Central memory CD8-positive, alpha-beta T cell (primary cell): Measurements from ENCODE around the gene OR10A3.

Experiments
- ATAC-seq: fragments of 150-1000 bp; cut with Tn5 transposase; replicated peaks from 2 replicates; pipeline ENCODE4 v1.10.0; 2022; ENCODE audit warnings: mild to moderate bottlenecking, moderate FRiP score, moderate number of reproducible peaks; ENCODE audit not compliant: poor library complexity, severe bottlenecking; ENCODE audit errors: extremely low read depth
- DNase-seq, 2 donors: peaks; one replicate each; pipeline ENCODE4 v3.0.0; 2021; ENCODE audit warnings: low spot score in 2 of 2
- H3K27ac Mint-ChIP-seq: one replicate; pipeline ENCODE4 v1.8.0; 2022; ENCODE audit warnings: low read depth, mild to moderate bottlenecking, moderate library complexity, mixed read lengths
- H3K27me3 Mint-ChIP-seq: one replicate; pipeline ENCODE4 v1.8.0; 2022; ENCODE audit warnings: mixed read lengths
- H3K36me3 Mint-ChIP-seq: one replicate; pipeline ENCODE4 v1.8.0; 2022; ENCODE audit warnings: mild to moderate bottlenecking, moderate library complexity, mixed read lengths; ENCODE audit not compliant: insufficient read depth
- H3K4me1 Mint-ChIP-seq: one replicate; pipeline ENCODE4 v1.8.0; 2022; ENCODE audit warnings: mixed read lengths
- H3K4me3 Mint-ChIP-seq: one replicate; pipeline ENCODE4 v1.8.0; 2022; ENCODE audit warnings: mild to moderate bottlenecking, moderate library complexity, mixed read lengths
- H3K9me3 Mint-ChIP-seq: one replicate; pipeline ENCODE4 v1.8.0; 2022; ENCODE audit warnings: mixed read lengths

OR10A3 gene

DNA sequence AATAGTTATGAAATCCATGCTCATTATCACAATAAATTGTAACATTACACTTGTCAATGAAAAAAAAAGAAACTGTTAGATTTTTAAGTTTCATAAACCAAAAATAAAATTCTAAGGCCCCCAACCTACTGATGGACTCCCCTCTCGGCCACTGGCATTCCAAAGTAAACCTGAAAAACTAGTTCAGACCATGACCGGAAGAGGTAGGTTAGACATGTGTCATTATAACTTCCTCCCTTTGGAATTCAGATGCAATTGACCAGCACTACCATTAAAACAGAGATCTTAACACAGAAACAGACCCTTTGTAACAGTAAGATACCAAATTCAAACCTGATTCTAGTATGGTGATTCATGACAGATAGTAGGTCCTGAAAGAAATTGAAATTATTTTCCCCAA, 23.4 kb downstream of the OR10A3 start:
- ATAC-seq (no peak), DNase-seq (no peak)
- H3K4me3 Mint-ChIP-seq = no peak overlapping the region
- H3K27ac Mint-ChIP-seq = no peak overlapping the region
- no peaks in the 10 kb centered on the region for H3K4me1 Mint-ChIP-seq
- peaks cover 39% of the 10 kb centered on the region for H3K27me3 Mint-ChIP-seq
- H3K9me3 Mint-ChIP-seq = no peaks in the 10 kb centered on the region
- no peaks in the 10 kb centered on the region for H3K36me3 Mint-ChIP-seq

DNA sequence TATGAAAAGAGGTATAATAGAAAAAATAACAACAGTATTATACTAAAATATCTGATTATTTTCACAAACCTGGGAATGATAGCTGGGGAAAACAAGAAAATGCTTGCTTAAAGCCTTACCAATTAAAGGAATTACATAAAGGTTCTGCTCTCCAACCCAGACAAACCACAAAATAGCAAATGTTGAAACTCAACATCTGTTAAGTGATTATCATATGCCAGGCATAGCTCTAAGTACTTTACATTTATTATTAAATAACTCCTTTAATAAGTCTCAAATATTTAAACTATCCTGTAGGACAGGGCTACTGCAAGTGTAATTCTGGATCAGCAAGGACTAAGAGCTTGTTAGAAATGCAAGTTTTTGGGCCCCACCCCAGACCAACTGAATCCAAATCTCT, 30.5 kb downstream of the OR10A3 start:
- Mint-ChIP-seq H3K27ac (no peak overlapping the region), H3K4me3 (no peak overlapping the region), H3K27me3 (peaks cover 64% of the 10 kb centered on the region), H3K4me1 (no peaks in the 10 kb centered on the region), H3K36me3 (no peaks in the 10 kb centered on the region), H3K9me3 (no peaks in the 10 kb centered on the region)
- no peak for DNase-seq
- ATAC-seq = no peak

DNA sequence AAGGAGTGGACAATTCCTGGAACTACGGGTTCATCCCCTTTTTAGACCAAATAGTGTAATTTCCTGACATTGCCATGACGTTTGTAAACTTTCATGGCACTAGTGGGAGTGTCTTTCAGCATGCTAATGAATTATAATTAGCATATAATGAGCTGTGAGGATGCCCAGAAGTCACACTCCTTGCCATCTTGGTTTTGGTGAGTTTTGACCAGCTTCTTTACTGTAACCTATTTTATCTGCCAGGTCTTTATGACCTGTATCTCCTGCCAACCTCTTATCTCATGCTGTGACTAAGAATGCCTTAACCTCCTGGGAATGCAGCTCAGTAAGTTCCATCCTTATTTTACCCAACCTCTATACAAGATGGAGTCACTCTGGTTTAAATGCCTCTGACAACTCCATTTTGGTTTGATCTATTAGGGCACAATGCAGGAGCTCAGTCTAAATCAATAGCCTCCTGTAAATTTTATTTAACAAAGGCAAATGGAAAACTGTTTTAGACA, 31.2 kb downstream of the OR10A3 start:
- no peak for DNase-seq
- Mint-ChIP-seq H3K27me3 (peaks cover 69% of the 10 kb centered on the region), H3K4me3 (no peak overlapping the region), H3K36me3 (no peaks in the 10 kb centered on the region), H3K27ac (no peak overlapping the region), H3K4me1 (no peaks in the 10 kb centered on the region), H3K9me3 (no peaks in the 10 kb centered on the region)
- ATAC-seq = no peak

DNA sequence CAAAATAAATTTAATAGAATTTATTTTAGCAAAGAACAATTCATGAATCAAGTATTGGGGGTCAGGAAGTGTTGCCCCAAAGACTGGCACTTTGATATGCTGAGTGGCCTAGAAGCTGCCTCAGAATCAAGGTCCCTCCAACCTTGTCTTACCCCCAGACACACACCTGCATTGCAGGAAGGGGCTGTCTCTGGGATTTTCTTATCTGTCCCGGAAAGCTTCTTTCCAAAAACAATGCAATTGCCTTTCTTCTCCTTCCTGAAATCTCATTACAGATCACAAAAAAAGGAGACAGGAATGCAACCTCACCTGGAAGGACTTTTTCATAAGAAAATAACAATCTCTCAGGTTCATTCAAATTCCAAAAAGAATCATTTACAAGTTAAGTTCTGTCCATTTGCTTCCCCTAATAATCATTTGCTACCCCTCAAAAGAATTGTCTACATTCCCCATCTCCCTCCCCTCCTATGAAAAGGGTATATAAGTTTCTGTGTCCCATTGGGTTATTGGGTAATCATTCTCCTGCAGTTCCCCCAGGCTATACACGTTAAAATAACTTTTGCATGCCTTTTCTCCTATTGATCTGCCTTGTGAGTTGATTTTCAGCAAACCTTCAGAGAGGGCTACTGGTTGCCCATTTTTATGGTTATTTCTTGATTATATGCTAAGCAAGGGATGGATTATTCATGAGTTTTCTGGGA, 31.8 kb downstream of the OR10A3 start:
- H3K36me3 Mint-ChIP-seq = no peaks in the 10 kb centered on the region
- no peaks in the 10 kb centered on the region for H3K4me1 Mint-ChIP-seq
- no peaks in the 10 kb centered on the region for H3K9me3 Mint-ChIP-seq
- no peak for ATAC-seq
- no peak for DNase-seq
- peaks cover 68% of the 10 kb centered on the region for H3K27me3 Mint-ChIP-seq
- no peak overlapping the region for H3K4me3 Mint-ChIP-seq
- no peak overlapping the region for H3K27ac Mint-ChIP-seq

DNA sequence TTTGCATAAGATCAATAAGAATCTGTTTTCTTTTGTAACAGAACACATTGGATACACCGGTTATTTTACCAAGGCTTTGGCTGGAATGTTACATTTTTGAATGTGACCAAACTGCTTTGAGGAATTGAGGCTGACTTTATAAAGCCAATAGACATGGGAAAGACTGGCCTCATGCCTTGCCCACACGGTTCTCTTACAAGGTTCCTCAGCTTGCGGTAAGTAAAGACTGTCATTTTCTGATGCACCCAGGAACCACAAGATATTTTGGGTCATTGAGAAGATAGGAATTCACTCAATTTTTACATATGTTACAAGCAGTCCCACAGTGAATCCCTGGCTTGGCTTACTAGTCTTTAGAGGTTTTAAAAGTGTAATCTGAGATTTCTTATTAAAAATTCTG, 34.4 kb downstream of the OR10A3 start:
- DNase-seq (no peak), ATAC-seq (no peak)
- Mint-ChIP-seq H3K9me3 (no peaks in the 10 kb centered on the region), H3K27ac (no peak overlapping the region), H3K36me3 (no peaks in the 10 kb centered on the region), H3K27me3 (peaks cover 76% of the 10 kb centered on the region), H3K4me1 (no peaks in the 10 kb centered on the region), H3K4me3 (no peak overlapping the region)

DNA sequence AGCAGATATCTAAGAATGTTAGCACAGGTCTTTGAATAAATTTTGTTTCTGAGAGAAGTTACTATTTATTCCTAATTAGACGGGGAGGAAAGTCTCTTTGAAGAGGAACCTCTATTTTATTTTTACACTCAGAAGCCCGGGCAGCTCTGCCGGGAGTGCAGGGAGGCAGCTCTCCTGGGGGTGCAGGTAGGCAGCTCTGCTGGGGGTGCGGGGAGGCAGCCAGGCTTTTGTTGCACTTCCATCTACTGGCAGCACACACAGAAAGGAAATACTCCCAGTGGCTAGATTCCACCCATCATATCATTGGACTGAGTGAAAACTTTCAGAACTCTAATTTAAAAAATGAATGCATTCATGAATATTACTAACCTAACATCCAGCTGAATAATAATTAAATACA, 35.0 kb downstream of the OR10A3 start:
- peaks cover 76% of the 10 kb centered on the region for H3K27me3 Mint-ChIP-seq

DNA sequence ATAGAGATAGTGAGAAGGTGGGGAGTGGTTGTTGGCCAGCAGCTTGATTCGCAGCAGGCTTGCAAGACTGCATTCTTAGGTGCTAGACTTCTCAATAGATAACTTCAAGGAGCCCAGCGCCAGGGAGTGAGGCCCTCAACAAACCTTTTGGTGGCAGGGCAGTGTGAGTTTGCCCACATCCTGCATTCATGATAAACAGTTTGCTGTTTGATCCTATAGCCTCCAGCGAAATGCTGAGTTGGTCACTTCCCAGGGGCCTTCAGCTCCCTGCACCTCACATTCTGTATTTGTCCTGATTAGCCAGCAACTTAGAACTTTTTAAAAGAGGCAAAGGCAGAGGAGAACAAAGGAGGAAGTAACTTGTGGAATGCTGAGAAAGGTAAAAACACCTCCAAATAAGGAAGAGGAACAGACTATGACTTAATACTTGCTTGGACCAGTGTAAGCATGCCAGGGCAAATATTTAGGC, 35.5 kb downstream of the OR10A3 start:
- Mint-ChIP-seq H3K36me3 (no peaks in the 10 kb centered on the region), H3K4me3 (no peak overlapping the region), H3K27me3 (peaks cover 79% of the 10 kb centered on the region), H3K9me3 (no peaks in the 10 kb centered on the region), H3K4me1 (no peaks in the 10 kb centered on the region), H3K27ac (no peak overlapping the region)
- DNase-seq (no peak), ATAC-seq (no peak)

More for the DNA sequence above, 35.0 kb downstream of the OR10A3 start:
- no peaks in the 10 kb centered on the region for H3K9me3 Mint-ChIP-seq
- no peaks in the 10 kb centered on the region for H3K4me1 Mint-ChIP-seq
- ATAC-seq (no peak), DNase-seq (no peak)
- no peak overlapping the region for H3K4me3 Mint-ChIP-seq
- no peak overlapping the region for H3K27ac Mint-ChIP-seq
- no peaks in the 10 kb centered on the region for H3K36me3 Mint-ChIP-seq

DNA sequence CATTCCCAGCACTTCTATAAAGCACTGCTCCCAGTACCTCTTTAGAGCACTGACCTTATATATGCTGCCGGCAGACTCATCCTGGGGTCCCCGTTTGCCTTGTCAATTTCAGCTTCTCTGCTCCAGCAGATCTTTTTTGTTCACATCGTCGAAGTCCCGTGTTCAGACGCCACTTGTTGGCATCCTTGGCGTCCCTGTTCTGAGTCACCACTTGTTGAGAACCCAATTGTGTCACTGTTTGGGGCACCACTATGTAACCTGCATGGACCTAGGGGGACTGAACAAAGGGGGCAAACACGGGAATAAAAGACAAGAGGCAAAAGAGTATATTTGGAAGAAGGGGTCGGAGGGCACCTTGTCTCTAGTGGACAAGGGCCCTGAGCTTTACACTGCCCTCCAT, 36.0 kb downstream of the OR10A3 start:
- no peaks in the 10 kb centered on the region for H3K4me1 Mint-ChIP-seq
- no peak for DNase-seq
- H3K27ac Mint-ChIP-seq = no peak overlapping the region
- peaks cover 76% of the 10 kb centered on the region for H3K27me3 Mint-ChIP-seq
- no peak for ATAC-seq
- no peaks in the 10 kb centered on the region for H3K36me3 Mint-ChIP-seq
- no peak overlapping the region for H3K4me3 Mint-ChIP-seq
- H3K9me3 Mint-ChIP-seq = no peaks in the 10 kb centered on the region

DNA sequence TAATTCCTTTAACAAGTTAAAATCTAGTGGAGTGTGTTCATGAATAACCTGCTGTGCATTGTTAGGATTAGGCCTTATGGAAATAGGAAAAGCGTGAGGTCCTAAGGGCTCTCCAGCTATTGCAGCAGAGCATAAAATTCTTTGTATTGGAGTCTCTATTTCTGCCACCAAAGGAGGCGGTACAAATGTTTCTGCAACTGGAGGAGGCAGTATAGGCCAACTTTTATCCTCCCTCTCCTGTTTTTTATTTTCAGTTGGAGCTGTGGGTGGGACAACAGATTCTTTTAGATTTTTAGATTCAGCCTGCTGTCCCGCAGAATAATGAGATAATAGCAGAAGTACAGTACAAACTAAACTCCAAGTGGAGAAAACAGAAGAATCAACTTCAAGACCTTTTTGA, 36.6 kb downstream of the OR10A3 start:
- H3K4me3 Mint-ChIP-seq = no peak overlapping the region
- no peak for DNase-seq

DNA sequence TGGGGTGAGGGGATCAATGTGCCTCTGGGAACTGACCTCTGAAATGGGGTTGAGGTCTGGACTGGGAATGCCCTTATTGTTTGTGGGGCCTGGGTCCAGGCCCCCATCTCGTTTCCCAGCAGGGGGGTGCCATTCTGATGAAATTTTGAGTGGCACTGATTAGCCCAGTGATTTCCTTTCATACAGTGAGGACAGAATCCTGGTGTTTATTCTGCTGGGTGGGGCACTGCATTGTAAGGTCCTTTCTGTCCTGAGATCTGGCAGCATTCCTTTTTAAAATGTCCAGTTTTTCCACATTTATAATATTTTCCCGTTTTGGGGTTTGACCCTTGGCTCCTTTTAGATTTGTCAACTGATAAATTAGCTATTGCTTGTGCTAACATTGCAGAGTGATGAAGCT, 37.6 kb downstream of the OR10A3 start:
- Mint-ChIP-seq H3K27ac (no peak overlapping the region), H3K36me3 (no peaks in the 10 kb centered on the region), H3K4me3 (no peak overlapping the region), H3K27me3 (peaks cover 82% of the 10 kb centered on the region), H3K4me1 (no peaks in the 10 kb centered on the region), H3K9me3 (no peaks in the 10 kb centered on the region)
- DNase-seq (no peak), ATAC-seq (no peak)

More for the DNA sequence above, 36.6 kb downstream of the OR10A3 start:
- Mint-ChIP-seq H3K36me3 (no peaks in the 10 kb centered on the region), H3K9me3 (no peaks in the 10 kb centered on the region), H3K27me3 (peaks cover 75% of the 10 kb centered on the region), H3K4me1 (no peaks in the 10 kb centered on the region), H3K27ac (no peak overlapping the region)
- no peak for ATAC-seq

DNA sequence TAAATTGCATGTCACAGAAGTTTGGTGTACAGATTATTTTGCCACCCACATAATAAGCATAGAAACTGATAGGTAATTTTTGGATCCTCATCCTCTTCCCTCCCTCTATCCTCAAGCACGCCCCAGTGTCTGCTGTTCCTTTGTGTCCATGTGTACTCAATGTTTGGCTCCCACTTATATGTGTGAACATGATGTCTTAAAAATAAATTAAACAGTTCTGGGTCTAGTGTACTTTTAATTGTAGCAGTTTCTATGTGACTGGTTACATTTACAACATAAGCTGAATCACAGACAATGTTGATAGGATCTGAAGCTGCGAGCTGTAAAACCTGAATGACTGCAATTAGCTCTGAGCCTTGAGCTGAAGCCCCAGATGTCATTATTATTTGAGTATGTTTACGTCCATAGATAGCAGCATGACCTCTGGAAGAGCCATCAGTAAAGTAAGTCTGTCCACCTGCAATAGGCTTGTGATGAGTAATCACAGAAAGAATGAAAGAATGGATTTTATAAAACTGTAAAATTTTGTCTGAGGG, 40.1 kb downstream of the OR10A3 start:
- ATAC-seq (no peak), DNase-seq (no peak)
- no peaks in the 10 kb centered on the region for H3K9me3 Mint-ChIP-seq
- H3K4me1 Mint-ChIP-seq = no peaks in the 10 kb centered on the region
- no peaks in the 10 kb centered on the region for H3K36me3 Mint-ChIP-seq
- H3K27me3 Mint-ChIP-seq = peaks cover 69% of the 10 kb centered on the region
- H3K27ac Mint-ChIP-seq = no peak overlapping the region
- H3K4me3 Mint-ChIP-seq = no peak overlapping the region

DNA sequence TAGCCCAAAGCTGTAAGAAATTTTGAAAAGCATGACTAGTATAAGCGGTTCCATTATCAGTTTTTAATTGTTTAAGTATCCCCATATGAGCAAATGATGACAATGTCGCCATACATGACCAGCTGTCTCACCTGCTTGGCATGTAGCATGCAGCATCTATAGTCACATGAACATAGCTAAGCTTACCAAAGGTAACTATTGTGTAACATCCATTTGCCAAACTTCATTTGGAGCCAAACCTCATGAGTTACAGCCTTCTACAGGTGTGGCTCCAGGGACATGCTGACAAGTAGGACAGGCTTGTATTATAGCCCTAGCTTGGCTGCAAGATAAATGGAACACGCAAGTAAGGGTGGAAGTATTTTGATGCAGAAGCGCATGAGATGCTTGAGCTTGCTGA, 40.8 kb downstream of the OR10A3 start:
- H3K4me3 Mint-ChIP-seq = no peak overlapping the region
- no peak for DNase-seq
- H3K36me3 Mint-ChIP-seq = no peaks in the 10 kb centered on the region
- H3K4me1 Mint-ChIP-seq = no peaks in the 10 kb centered on the region
- peaks cover 66% of the 10 kb centered on the region for H3K27me3 Mint-ChIP-seq
- ATAC-seq = no peak
- no peaks in the 10 kb centered on the region for H3K9me3 Mint-ChIP-seq
- no peak overlapping the region for H3K27ac Mint-ChIP-seq

DNA sequence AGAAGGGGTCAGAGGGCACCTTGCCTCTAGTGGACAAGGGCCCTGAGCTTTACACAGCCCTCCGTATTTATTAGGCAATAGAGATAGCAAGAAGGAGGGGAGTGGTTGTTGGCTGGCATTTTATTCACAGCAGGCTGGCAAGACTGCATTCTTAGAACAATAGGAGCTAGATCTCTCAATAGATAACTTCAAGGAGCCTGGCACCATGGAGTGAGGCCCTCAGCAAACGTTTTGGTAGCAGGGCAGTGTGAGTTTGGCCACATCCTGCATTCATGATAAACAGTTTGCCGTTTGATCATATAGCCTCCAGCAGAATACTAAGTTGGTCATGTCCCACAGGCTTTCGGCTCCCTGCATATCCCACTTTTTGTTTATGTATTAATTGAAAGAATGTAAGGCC, 42.1 kb downstream of the OR10A3 start:
- Mint-ChIP-seq H3K9me3 (no peaks in the 10 kb centered on the region), H3K4me3 (no peak overlapping the region), H3K36me3 (no peaks in the 10 kb centered on the region), H3K4me1 (no peaks in the 10 kb centered on the region), H3K27ac (no peak overlapping the region), H3K27me3 (peaks cover 61% of the 10 kb centered on the region)
- no peak for ATAC-seq
- no peak for DNase-seq
